Keratinocyte (primary cell): ENCODE data around the gene CFAP20. TPM values are rescaled to one million over a fixed set of nuclear protein-coding genes. Genes with fewer than 3 reads are reported as not detected.

Experiments
- DNase-seq: peaks from one replicate; pipeline ENCODE4 v3.0.0-alpha.2; 2011; ENCODE audit warnings: low read depth, missing footprints, low spot score
- FAIRE-seq: peaks from 2 replicates; lab custom pipeline; 2011; peaks lifted over from hg19 to GRCh38; lab: Jason Lieb, UNC
- H2AFZ ChIP-seq: 2 replicates; pipeline ENCODE4 v1.6.0; 2012; ENCODE audit warnings: low read length, control low read depth, inconsistent platforms; ENCODE audit not compliant: control insufficient read depth
- H3K27ac ChIP-seq: 2 replicates; pipeline ENCODE4 v1.5.1; 2011; ENCODE audit warnings: low read length; ENCODE audit not compliant: control insufficient read depth, insufficient read depth
- H3K27me3 ChIP-seq: 3 replicates; pipeline ENCODE4 v1.6.0; 2011; ENCODE audit warnings: low read length; ENCODE audit not compliant: control insufficient read depth, insufficient read depth; ENCODE audit errors: extremely low read depth
- H3K36me3 ChIP-seq, 2 experiments: 2 replicates in 1 of 2; 3 replicates in 1 of 2; pipeline ENCODE4 v1.5.1; 2011; ENCODE audit warnings: low read length in 2 of 2, mild to moderate bottlenecking in 1 of 2; ENCODE audit not compliant: control insufficient read depth in 2 of 2, insufficient read depth in 2 of 2; ENCODE audit errors: extremely low read depth in 1 of 2
- H3K4me1 ChIP-seq: 3 replicates; pipeline ENCODE4 v1.5.1; 2011; ENCODE audit warnings: low read length; ENCODE audit not compliant: control insufficient read depth, insufficient read depth; ENCODE audit errors: extremely low read depth
- H3K4me2 ChIP-seq: 3 replicates; pipeline ENCODE4 v1.6.0; 2011; ENCODE audit warnings: low read depth, low read length; ENCODE audit not compliant: control insufficient read depth, insufficient read depth; ENCODE audit errors: extremely low read depth
- H3K4me3 ChIP-seq, 3 experiments: fragments of 200-600 bp in 1 of 3; sonication (generic) in 1 of 3; 2 replicates in 2 of 3; 3 replicates in 1 of 3; pipeline ENCODE4 v1.5.1; 2011 to 2016; ENCODE audit warnings: low read length in 3 of 3, mild to moderate bottlenecking in 3 of 3, control low read depth in 2 of 3, inconsistent platforms in 1 of 3, low read depth in 1 of 3, mixed read lengths in 1 of 3, mixed run types in 1 of 3, moderate library complexity in 1 of 3; ENCODE audit not compliant: control insufficient read depth in 2 of 3, insufficient read depth in 2 of 3; ENCODE audit errors: extremely low read depth in 1 of 3
- H3K79me2 ChIP-seq: 2 replicates; pipeline ENCODE4 v1.6.0; 2012; ENCODE audit warnings: low read length; ENCODE audit not compliant: control insufficient read depth, insufficient read depth
- H3K9ac ChIP-seq: 3 replicates; pipeline ENCODE4 v1.6.0; 2011; ENCODE audit warnings: low read length; ENCODE audit not compliant: control insufficient read depth, insufficient read depth; ENCODE audit errors: extremely low read depth
- H3K9me1 ChIP-seq: 3 replicates; pipeline ENCODE4 v1.6.0; 2011; ENCODE audit warnings: low read length; ENCODE audit not compliant: control insufficient read depth, insufficient read depth; ENCODE audit errors: extremely low read depth
- H3K9me3 ChIP-seq: 2 replicates; pipeline ENCODE4 v1.5.1; 2012; ENCODE audit warnings: low read depth, low read length; ENCODE audit not compliant: control insufficient read depth
- H4K20me1 ChIP-seq: 3 replicates; pipeline ENCODE4 v1.6.0; 2011; ENCODE audit warnings: low read length; ENCODE audit not compliant: control insufficient read depth, insufficient read depth; ENCODE audit errors: extremely low read depth
- EZH2 ChIP-seq: IDR thresholded peaks from one replicate; pipeline ENCODE4 v1.6.1; 2012; ENCODE audit warnings: inconsistent platforms, mild to moderate bottlenecking, low read length, moderate library complexity
- dilution Hi-C: fragments of 300-500 bp; cut with MboI; formaldehyde crosslinking; loops from one replicate; pipeline ENCODE4 v1.7.0; 2020; ENCODE audit warnings: low sequenced_read_pairs; ENCODE audit not compliant: extremely low pct_ligation_motif_present
- polyA plus RNA-seq, 5 experiments: library from polyadenylated mRNA; depleted of rRNA in 3 of 5; stranded (reverse) in 3 of 5; stranded (forward) in 1 of 5; unstranded in 1 of 5; fragments of >200 nt; gene quantifications; 1 replicate in 1 of 5; 2 replicates in 3 of 5; 3 replicates in 1 of 5; pipeline versions ENCODE4 v1.2.1 to v1.2.3, GENCODE V29; 2011 to 2012; ENCODE audit warnings: missing spikeins in 2 of 5, low read depth in 1 of 5, low replicate concordance in 1 of 5
- TF ChIP-seq, protein P1 (sequence below), 3 experiments: IDR thresholded peaks in 1 of 3; conservative IDR thresholded peaks in 1 of 3; optimal IDR thresholded peaks in 1 of 3; 2 replicates in 2 of 3; 3 replicates in 1 of 3; pipeline versions ENCODE3 to v1.5.1; 2011; ENCODE audit warnings: low read length in 3 of 3, mild to moderate bottlenecking in 3 of 3, moderate library complexity in 2 of 3, control low read depth in 1 of 3, inconsistent platforms in 1 of 3; ENCODE audit not compliant: insufficient read depth in 2 of 3; ENCODE audit errors: extremely low read depth in 1 of 3

Gene CFAP20
- polyA plus RNA-seq, 1 donor (not counting 4 experiments of a cell fraction or from before 2014, with no cell fraction given) = 52.0 TPM

DNA sequence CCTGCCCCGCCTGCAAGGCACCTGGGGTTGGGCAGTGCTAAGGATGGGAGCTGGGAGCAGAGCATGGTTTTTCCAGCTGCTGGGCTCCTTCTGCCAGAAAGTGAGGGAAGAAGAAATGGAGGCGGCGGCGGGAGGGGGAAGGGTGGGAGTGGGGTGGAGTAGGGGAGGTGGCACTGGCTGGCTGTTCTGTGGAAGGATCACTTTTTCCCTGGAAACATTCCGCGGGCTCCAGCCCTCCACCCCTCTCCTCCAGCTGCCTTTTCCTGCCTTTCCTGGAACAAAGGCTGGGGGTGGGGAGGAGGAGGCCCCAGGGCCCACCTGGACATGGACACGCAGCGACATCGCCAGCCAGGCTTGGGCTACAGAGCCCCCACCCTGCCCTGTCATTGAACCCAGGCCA is 41.1 kb downstream of the CFAP20 start:
- DNase-seq = no peak
- Histone ChIP-seq H3K9ac (no peak overlapping the region), H3K79me2 (no peaks in the 10 kb centered on the region), H3K4me1 (no peaks in the 10 kb centered on the region), H3K36me3 (no peaks in the 10 kb centered on the region), H3K9me1 (no peaks in the 10 kb centered on the region), H3K27me3 (peaks cover 4% of the 10 kb centered on the region), H3K9me3 (no peaks in the 10 kb centered on the region), H4K20me1 (no peaks in the 10 kb centered on the region), H3K4me2 (no peak overlapping the region), H3K27ac (no peak overlapping the region), H3K4me3 (no peak overlapping the region), H2AFZ (no peak overlapping the region)
- no peak for FAIRE-seq
- TF ChIP-seq, protein P1, sequence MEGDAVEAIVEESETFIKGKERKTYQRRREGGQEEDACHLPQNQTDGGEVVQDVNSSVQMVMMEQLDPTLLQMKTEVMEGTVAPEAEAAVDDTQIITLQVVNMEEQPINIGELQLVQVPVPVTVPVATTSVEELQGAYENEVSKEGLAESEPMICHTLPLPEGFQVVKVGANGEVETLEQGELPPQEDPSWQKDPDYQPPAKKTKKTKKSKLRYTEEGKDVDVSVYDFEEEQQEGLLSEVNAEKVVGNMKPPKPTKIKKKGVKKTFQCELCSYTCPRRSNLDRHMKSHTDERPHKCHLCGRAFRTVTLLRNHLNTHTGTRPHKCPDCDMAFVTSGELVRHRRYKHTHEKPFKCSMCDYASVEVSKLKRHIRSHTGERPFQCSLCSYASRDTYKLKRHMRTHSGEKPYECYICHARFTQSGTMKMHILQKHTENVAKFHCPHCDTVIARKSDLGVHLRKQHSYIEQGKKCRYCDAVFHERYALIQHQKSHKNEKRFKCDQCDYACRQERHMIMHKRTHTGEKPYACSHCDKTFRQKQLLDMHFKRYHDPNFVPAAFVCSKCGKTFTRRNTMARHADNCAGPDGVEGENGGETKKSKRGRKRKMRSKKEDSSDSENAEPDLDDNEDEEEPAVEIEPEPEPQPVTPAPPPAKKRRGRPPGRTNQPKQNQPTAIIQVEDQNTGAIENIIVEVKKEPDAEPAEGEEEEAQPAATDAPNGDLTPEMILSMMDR (optimal IDR thresholded peaks at IDR 0.05 in 1 of 3, IDR thresholded peaks at IDR 0.05 in 1 of 3, conservative IDR thresholded peaks at IDR 0.05 in 1 of 3; ENCODE audit: extremely low read depth in 1 of 3, insufficient read depth in 2 of 3, low read length in 3 of 3) = no peak
- TF ChIP-seq EZH2 = no peak
- dilution Hi-C loops = no loop called here

DNA sequence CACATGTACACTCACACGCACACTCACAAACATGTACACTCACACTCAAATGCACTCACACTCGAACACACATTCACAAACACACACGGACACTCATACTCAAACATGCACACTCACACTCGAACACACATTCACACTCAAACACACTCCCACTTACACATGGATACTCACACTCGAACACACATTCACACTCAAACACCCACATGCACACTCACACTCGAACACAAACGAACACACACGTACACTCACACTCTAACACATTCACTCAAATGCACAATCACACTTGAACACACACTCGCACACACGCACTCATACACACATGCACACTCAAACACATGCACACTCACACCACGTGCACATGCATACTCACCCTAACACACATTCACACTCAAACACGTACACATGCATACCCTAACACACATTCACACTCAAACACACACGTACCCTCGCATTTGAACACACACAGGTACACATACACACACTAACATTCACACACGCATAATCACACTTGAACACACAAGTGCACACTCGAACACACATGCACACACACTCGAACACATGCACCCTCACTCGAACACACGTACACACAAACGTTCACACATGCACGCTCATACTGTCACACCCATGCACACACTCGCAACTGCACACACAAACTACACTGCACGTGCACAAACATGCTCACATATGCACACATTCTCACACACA is 41.8 kb downstream of the CFAP20 start:
- no peak overlapping the region for H3K9ac ChIP-seq
- FAIRE-seq (peak; percentile 32), DNase-seq (no peak)
- H3K9me1 ChIP-seq = no peaks in the 10 kb centered on the region
- no peaks in the 10 kb centered on the region for H4K20me1 ChIP-seq
- no peaks in the 10 kb centered on the region for H3K4me1 ChIP-seq
- peaks cover 4% of the 10 kb centered on the region for H3K27me3 ChIP-seq
- no peak overlapping the region for H3K4me2 ChIP-seq
- H3K4me3 ChIP-seq = no peak overlapping the region
- no peak overlapping the region for H2AFZ ChIP-seq
- H3K9me3 ChIP-seq = no peaks in the 10 kb centered on the region
- H3K27ac ChIP-seq = no peak overlapping the region
- no peaks in the 10 kb centered on the region for H3K79me2 ChIP-seq
- no peaks in the 10 kb centered on the region for H3K36me3 ChIP-seq
- dilution Hi-C loops = no loop called here
- no peak for TF ChIP-seq EZH2
- TF ChIP-seq, protein P1 (optimal IDR thresholded peaks at IDR 0.05 in 1 of 3, IDR thresholded peaks at IDR 0.05 in 1 of 3, conservative IDR thresholded peaks at IDR 0.05 in 1 of 3; ENCODE audit: extremely low read depth in 1 of 3, insufficient read depth in 2 of 3, low read length in 3 of 3) = no peak
